ENCODE data around the gene ERC2.

DNA sequence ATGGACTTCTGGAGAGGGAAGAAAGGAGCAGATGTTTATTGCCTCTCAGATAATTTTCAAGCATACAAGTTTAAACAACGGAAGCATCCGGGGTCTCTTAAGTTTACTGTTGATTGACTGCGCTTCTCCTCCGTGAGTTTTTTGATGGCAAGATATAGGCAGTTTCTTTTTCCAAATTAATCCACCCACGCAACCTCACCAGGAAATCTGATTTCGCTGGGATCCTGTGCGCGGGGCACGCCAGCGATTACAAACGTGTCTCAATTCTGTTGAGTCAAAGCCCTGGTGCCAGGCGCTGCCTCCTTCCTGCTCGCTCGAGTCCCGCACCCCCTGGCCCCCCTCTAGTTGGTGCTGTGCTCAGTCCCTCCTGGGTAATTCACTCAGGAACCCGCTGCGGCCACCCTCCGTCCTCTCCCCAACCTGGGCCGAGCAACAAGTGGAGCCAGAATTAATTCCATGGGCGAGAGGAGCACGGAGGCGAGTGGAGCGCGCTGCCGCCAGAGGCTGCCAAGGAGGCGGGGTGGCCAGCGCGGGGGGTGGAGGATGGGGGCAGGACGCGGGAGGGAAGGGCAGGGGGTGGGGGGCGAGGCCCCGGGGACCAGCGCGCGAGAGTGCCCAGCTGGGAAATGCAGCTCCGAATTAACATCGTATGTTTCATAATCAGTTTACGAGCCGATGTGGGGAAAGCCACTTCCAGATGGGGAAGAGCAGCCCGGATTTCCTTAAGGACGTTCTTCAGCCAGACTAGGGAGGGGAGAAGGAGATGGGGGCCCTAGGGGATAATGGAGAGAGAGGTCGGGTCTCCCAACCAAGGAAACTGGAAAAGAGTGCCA lies 987.1 kb downstream of the ERC2 start:
- TF ChIP-seq FOXM1 (IDR thresholded peaks at IDR 0.05; ENCODE audit: borderline replicate concordance, low read depth) (no peak), EGR1 (IDR thresholded peaks at IDR 0.05) (no peak), TEAD4 (IDR thresholded peaks at IDR 0.05) (no peak), ZBTB7A (IDR thresholded peaks at IDR 0.05; ENCODE audit: low read depth) (no peak), TAF1 (IDR thresholded peaks at IDR 0.05; ENCODE audit: low read depth) (no peak), RAD21 (IDR thresholded peaks at IDR 0.05; ENCODE audit: low read depth) (no peak), NFIC (IDR thresholded peaks at IDR 0.05) (no peak), USF1 (IDR thresholded peaks at IDR 0.05) (no peak), REST (IDR thresholded peaks at IDR 0.05; ENCODE audit: low read depth) (no peak), EP300 (IDR thresholded peaks at IDR 0.05; ENCODE audit: borderline replicate concordance) (no peak), CREB1 (IDR thresholded peaks at IDR 0.05; ENCODE audit: low read depth) (no peak)

Data from Ishikawa (cell line).